ENCODE measurements around the gene HTRA3.

DNA sequence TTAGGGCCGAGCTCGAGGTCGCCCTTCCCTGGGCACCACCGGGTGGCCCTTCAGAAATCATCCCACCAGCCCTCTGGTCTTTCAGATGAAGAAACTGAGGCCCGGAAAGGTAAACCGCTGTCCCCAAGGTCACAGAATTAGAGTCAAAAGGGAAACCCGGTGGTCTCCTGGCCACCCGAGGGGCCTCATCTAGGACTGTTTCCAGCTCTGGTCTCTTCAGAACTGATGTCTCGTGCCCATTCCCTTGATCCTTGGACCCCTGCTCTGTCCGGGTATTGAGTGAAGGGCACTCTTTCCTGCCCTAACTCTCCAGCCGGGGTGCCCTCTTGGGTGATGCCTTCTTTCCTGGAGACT, 841 bp downstream of the HTRA3 start:
- TF ChIP-seq, protein P1, sequence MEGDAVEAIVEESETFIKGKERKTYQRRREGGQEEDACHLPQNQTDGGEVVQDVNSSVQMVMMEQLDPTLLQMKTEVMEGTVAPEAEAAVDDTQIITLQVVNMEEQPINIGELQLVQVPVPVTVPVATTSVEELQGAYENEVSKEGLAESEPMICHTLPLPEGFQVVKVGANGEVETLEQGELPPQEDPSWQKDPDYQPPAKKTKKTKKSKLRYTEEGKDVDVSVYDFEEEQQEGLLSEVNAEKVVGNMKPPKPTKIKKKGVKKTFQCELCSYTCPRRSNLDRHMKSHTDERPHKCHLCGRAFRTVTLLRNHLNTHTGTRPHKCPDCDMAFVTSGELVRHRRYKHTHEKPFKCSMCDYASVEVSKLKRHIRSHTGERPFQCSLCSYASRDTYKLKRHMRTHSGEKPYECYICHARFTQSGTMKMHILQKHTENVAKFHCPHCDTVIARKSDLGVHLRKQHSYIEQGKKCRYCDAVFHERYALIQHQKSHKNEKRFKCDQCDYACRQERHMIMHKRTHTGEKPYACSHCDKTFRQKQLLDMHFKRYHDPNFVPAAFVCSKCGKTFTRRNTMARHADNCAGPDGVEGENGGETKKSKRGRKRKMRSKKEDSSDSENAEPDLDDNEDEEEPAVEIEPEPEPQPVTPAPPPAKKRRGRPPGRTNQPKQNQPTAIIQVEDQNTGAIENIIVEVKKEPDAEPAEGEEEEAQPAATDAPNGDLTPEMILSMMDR (IDR thresholded peaks at IDR 0.05; ENCODE audit: insufficient read depth, low read depth, low read length): no peak
- TF ChIP-seq EZH2 (IDR thresholded peaks at IDR 0.05; ENCODE audit: insufficient read depth, low read length): no peak

Data from astrocyte (in vitro differentiated cells and primary cell).